Memory B cell (primary cell): ENCODE data around the gene DDR2.
"Not testable (repeated sequence)": the region's sequence is repeated elsewhere in the genome, so short reads cannot be mapped to it uniquely, and the experiment has no call there.

Experiments
- ATAC-seq: fragments of 150-1000 bp; cut with Tn5 transposase; 2 replicates; pipeline ENCODE4 v1.10.0; 2021; ENCODE audit warnings: low read depth, mild to moderate bottlenecking, moderate library complexity
- DNase-seq, 2 donors: peaks; one replicate each; pipeline ENCODE4 v3.0.0; 2022; ENCODE audit warnings: low spot score in 2 of 2
- H3K27ac Mint-ChIP-seq: one replicate; pipeline ENCODE4 v1.8.0; 2022; ENCODE audit warnings: mild to moderate bottlenecking, moderate library complexity, mixed read lengths
- H3K27me3 Mint-ChIP-seq: one replicate; pipeline ENCODE4 v1.8.0; 2022; ENCODE audit warnings: mixed read lengths
- H3K36me3 Mint-ChIP-seq: one replicate; pipeline ENCODE4 v1.8.0; 2022; ENCODE audit warnings: mild to moderate bottlenecking, mixed read lengths
- H3K4me1 Mint-ChIP-seq: one replicate; pipeline ENCODE4 v1.8.0; 2022; ENCODE audit warnings: mixed read lengths
- H3K4me3 Mint-ChIP-seq: one replicate; pipeline ENCODE4 v1.8.0; 2022; ENCODE audit warnings: mild to moderate bottlenecking, moderate library complexity, mixed read lengths
- H3K9me3 Mint-ChIP-seq: one replicate; pipeline ENCODE4 v1.8.0; 2022; ENCODE audit warnings: mixed read lengths

The DDR2 gene

GRCh38 chr1:162790985-162791357, 158.7 kb downstream of the DDR2 start:
- ATAC-seq, H3K36me3 Mint-ChIP-seq, DNase-seq, H3K27me3 Mint-ChIP-seq, H3K4me1 Mint-ChIP-seq, H3K9me3 Mint-ChIP-seq: not testable (repeated sequence)
- Mint-ChIP-seq H3K4me3 (peak overlapping the region; percentile 90), H3K27ac (peak overlapping the region; percentile 93)

GRCh38 chr1:162794284-162794683, 162.0 kb downstream of the DDR2 start:
- not testable (repeated sequence) for H3K4me1 Mint-ChIP-seq, H3K9me3 Mint-ChIP-seq, H3K27me3 Mint-ChIP-seq, H3K27ac Mint-ChIP-seq, H3K4me3 Mint-ChIP-seq, ATAC-seq, DNase-seq
- H3K36me3 Mint-ChIP-seq: peaks cover 14% of the 10 kb centered on the region

- not testable (repeated sequence) for H3K27ac Mint-ChIP-seq, ATAC-seq
Measured at GRCh38 chr1:162796617-162797279, 164.5 kb downstream of the DDR2 start.

GRCh38 chr1:162799995-162800830, 167.9 kb downstream of the DDR2 start:
- H3K4me1 Mint-ChIP-seq, H3K27ac Mint-ChIP-seq, H3K4me3 Mint-ChIP-seq, ATAC-seq, H3K9me3 Mint-ChIP-seq, H3K27me3 Mint-ChIP-seq, DNase-seq: not testable (repeated sequence)
- peaks cover 33% of the 10 kb centered on the region for H3K36me3 Mint-ChIP-seq

More at GRCh38 chr1:162796617-162797279, 164.5 kb downstream of the DDR2 start:
- not testable (repeated sequence) for H3K4me1 Mint-ChIP-seq, H3K27me3 Mint-ChIP-seq, DNase-seq, H3K9me3 Mint-ChIP-seq, H3K4me3 Mint-ChIP-seq
- peaks cover 30% of the 10 kb centered on the region for H3K36me3 Mint-ChIP-seq

- DNase-seq, H3K27me3 Mint-ChIP-seq, H3K4me1 Mint-ChIP-seq, H3K4me3 Mint-ChIP-seq, ATAC-seq, H3K9me3 Mint-ChIP-seq, H3K27ac Mint-ChIP-seq: not testable (repeated sequence)
- H3K36me3 Mint-ChIP-seq: peaks cover 42% of the 10 kb centered on the region
Measured at GRCh38 chr1:162807503-162807902, 175.2 kb downstream of the DDR2 start.

- H3K4me3 Mint-ChIP-seq, H3K27me3 Mint-ChIP-seq, H3K4me1 Mint-ChIP-seq, ATAC-seq, H3K27ac Mint-ChIP-seq, H3K9me3 Mint-ChIP-seq, DNase-seq: not testable (repeated sequence)
- H3K36me3 Mint-ChIP-seq: peaks cover 27% of the 10 kb centered on the region
Measured at GRCh38 chr1:162812357-162812756, 180.1 kb downstream of the DDR2 start.

- not testable (repeated sequence) for H3K27me3 Mint-ChIP-seq, H3K4me3 Mint-ChIP-seq, ATAC-seq, H3K4me1 Mint-ChIP-seq, H3K36me3 Mint-ChIP-seq, DNase-seq, H3K27ac Mint-ChIP-seq, H3K9me3 Mint-ChIP-seq
Measured at GRCh38 chr1:162818136-162818535, 185.9 kb downstream of the DDR2 start.

GRCh38 chr1:162818666-162819065, 186.4 kb downstream of the DDR2 start:
- not testable (repeated sequence) for H3K36me3 Mint-ChIP-seq, H3K27me3 Mint-ChIP-seq, DNase-seq, H3K27ac Mint-ChIP-seq, H3K4me3 Mint-ChIP-seq, ATAC-seq, H3K4me1 Mint-ChIP-seq, H3K9me3 Mint-ChIP-seq

DNA sequence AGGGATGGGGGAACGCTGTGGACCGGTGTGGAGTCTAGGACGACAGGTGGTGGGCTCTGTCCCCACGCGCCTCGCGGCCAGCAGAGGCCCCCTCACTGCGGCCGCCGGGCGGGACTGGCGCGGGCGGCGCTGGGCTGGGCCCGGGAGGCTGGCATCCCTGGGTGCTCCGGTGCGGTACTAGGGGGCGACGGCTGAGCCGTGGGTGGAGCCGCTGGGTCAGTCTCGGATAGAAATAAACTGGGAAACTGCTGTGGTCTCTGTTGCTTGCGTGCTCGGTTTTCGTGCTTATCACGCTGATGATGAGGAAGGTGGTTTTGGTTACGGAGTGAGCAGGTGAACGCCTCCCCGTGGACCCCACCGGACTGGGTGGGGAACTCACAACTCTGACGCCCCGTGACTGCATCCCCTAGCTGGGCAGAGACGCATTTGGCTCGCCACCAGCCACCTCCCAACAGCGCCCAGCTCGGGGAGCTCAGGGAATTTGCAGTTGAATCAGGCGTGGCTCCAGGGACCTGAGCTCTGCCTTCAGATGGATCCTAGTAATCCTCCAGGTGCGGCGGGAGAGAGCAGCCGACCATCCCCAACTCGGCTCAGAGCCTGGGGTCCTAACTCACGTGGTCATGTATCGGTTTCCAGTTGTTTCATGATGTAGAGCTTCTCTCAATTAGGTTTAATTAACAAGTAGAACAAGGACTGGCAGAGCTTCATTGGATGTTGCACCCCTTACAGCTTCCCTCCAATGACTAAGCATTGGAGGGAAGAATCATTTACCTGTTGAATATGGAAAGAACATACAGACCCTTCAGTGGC, 190.3 kb downstream of the DDR2 start:
- H3K27me3 Mint-ChIP-seq: peaks cover 13% of the 10 kb centered on the region

DNA sequence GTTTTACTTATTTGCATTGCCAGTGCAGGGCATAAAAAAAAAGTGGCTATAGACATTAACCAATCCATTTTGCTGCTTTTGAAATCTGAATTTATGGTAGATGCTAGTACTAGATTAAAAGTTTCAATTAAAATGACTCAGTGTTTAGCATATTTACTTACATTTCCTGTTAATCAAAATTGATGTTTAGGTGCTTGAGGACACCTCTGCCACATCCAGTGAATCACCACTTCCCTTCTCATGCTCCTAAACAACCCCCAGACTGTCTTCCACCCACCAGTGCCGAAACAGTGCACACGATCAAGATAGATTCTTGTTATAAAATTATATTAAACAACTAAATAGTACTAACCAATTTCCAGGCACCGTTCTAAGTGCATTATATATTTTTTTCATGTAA, 191.0 kb downstream of the DDR2 start:
- DNase-seq (no peak), ATAC-seq (no peak)
- Mint-ChIP-seq H3K36me3 (no peaks in the 10 kb centered on the region), H3K27ac (no peak overlapping the region), H3K4me1 (peaks cover 9% of the 10 kb centered on the region), H3K4me3 (no peak overlapping the region), H3K9me3 (peaks cover 1% of the 10 kb centered on the region), H3K27me3 (peaks cover 13% of the 10 kb centered on the region)

More for the DNA sequence above, 190.3 kb downstream of the DDR2 start:
- no peak for DNase-seq
- Mint-ChIP-seq H3K4me3 (peak overlapping the region; percentile 21), H3K9me3 (peaks cover 1% of the 10 kb centered on the region), H3K4me1 (peaks cover 9% of the 10 kb centered on the region), H3K36me3 (peaks cover 2% of the 10 kb centered on the region), H3K27ac (no peak overlapping the region)
- ATAC-seq: peak; percentile 44

DNA sequence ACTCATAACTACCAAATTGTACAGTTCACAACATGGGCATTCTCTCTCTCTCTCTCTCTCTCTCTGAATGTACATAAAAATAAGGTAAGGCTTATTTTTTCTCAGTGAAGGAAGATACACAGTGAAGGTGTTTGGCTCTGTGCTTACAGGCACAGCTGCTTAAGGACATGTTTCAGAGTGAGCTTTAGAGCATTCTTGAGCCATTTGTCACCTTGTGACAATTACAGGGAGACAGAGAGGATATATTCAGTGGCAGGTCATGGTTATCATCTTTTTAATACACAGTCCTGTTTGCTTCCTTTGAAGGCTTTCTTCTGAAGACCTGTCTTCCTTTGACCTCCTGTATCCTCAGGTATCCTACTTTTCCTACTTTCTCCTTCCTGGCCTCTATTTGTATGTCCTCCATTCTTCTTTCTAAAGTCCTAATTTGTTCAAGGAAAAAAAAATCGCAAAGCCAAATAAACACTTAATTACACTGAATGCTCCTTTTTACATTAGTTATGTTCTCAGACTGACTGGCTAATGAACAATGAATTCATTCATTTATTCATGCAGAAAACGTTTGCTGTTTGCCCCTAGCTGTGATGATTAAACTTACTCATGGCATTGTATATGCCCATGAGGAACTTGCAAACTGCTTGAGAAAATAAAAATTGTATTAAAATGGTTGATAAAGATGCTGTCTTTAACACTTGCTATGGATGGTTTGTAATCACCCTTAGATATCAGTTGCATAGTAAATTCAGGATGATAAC, 191.7 kb downstream of the DDR2 start:
- peaks cover 1% of the 10 kb centered on the region for H3K9me3 Mint-ChIP-seq
- H3K4me3 Mint-ChIP-seq: no peak overlapping the region
- ATAC-seq: no peak
- no peak overlapping the region for H3K27ac Mint-ChIP-seq
- no peaks in the 10 kb centered on the region for H3K36me3 Mint-ChIP-seq
- H3K4me1 Mint-ChIP-seq: peaks cover 9% of the 10 kb centered on the region
- DNase-seq: no peak
- H3K27me3 Mint-ChIP-seq: peaks cover 13% of the 10 kb centered on the region

DNA sequence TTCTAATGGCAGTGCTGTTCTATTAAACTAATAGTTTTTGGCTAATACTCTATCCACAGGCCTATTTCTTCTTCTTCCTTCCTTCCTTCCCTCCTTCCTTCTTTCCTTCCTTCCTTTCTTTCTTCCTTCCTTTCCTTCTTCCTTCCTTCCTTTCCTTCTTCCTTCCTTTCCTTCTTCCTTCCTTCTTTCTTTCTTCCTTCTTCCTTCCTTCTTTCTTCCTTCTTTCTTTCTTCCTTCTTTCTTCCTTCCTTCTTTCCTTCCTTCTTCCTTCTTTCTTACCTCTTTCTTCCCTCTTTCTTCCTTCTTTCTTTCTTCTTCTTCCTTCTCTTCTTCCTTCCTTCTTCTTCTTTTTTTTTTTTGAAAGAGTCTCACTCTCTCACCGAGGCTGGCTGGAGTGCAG, 197.0 kb downstream of the DDR2 start:
- H3K27me3 Mint-ChIP-seq: peaks cover 10% of the 10 kb centered on the region
- peaks cover 4% of the 10 kb centered on the region for H3K9me3 Mint-ChIP-seq
- DNase-seq (no peak), ATAC-seq (no peak)
- H3K27ac Mint-ChIP-seq: no peak overlapping the region
- no peak overlapping the region for H3K4me3 Mint-ChIP-seq
- no peaks in the 10 kb centered on the region for H3K36me3 Mint-ChIP-seq
- H3K4me1 Mint-ChIP-seq: no peaks in the 10 kb centered on the region

DNA sequence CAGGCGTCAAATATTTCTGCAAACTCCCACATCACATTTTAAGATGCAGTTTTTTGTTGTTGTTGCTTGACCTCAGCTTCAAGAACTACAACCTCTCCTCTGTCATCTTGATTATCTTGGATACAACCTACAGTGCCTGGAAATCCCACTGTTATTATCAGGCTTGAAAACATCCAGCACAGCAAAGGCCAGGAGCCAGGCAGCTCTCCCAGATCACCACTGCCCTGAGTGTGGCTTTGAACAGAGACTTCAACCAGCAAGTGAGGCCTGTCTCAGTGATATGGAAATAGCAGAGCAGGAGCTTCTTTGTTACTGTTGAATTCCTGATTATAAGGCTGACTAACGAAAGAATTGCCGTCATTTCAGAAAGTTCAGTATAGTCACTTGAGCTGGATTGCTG, 200.2 kb downstream of the DDR2 start:
- Mint-ChIP-seq H3K27me3 (peaks cover 6% of the 10 kb centered on the region), H3K27ac (no peak overlapping the region), H3K36me3 (peaks cover 2% of the 10 kb centered on the region), H3K4me1 (no peaks in the 10 kb centered on the region), H3K9me3 (peaks cover 5% of the 10 kb centered on the region), H3K4me3 (no peak overlapping the region)
- ATAC-seq (no peak), DNase-seq (no peak)
